HEK293T (cell line): ENCODE results near the gene KYNU.

ENCODE experiments used
- CTCF ChIA-PET: fragments of 350-600 bp; formaldehyde crosslinking; extraction: SDS; loops from one replicate; lab custom pipeline; 2021; ENCODE audit warnings: antibody characterized with exemption, inconsistent platforms; lab: Yijun Ruan, JAX
- POLR2A ChIA-PET: fragments of 350-600 bp; formaldehyde crosslinking; extraction: SDS; loops from one replicate; lab custom pipeline; 2020; ENCODE audit warnings: antibody characterized with exemption, inconsistent platforms; lab: Yijun Ruan, JAX
- DNase-seq: peaks from one replicate; pipeline ENCODE4 v3.0.0; 2012; ENCODE audit warnings: mixed read lengths; ENCODE audit errors: extremely low spot score
- ARNT ChIP-seq: fragments of 450-650 bp; IDR thresholded peaks from 2 replicates; pipeline ENCODE4 v1.6.1; 2017; ENCODE audit warnings: mild to moderate bottlenecking
- BHLHE40 ChIP-seq: fragments of 450-650 bp; IDR thresholded peaks from 2 replicates; pipeline ENCODE4 v1.6.1; 2016; ENCODE audit warnings: mild to moderate bottlenecking, moderate library complexity, borderline replicate concordance
- CTBP1 ChIP-seq: fragments of 450-650 bp; IDR thresholded peaks from 2 replicates; pipeline ENCODE4 v1.6.1; 2016; ENCODE audit warnings: borderline replicate concordance
- ELF4 ChIP-seq: fragments of 450-650 bp; IDR thresholded peaks from 2 replicates; pipeline ENCODE4 v1.6.1; 2017; ENCODE audit warnings: antibody characterized with exemption
- FOXA1 ChIP-seq: fragments of 450-650 bp; IDR thresholded peaks from 2 replicates; pipeline ENCODE4 v1.6.1; 2016; ENCODE audit warnings: mild to moderate bottlenecking
- FOXK2 ChIP-seq: fragments of 450-650 bp; IDR thresholded peaks from 2 replicates; pipeline ENCODE4 v1.6.1; 2016; ENCODE audit warnings: mild to moderate bottlenecking
- FOXM1 ChIP-seq: fragments of 450-650 bp; IDR thresholded peaks from 2 replicates; pipeline ENCODE4 v1.6.1; 2017; ENCODE audit warnings: mild to moderate bottlenecking, borderline replicate concordance
- HDGF ChIP-seq: fragments of 450-650 bp; IDR thresholded peaks from 2 replicates; pipeline ENCODE4 v1.6.1; 2017; ENCODE audit warnings: antibody characterized with exemption, borderline replicate concordance
- L3MBTL2 ChIP-seq: fragments of 450-650 bp; conservative IDR thresholded peaks from 2 replicates; pipeline ENCODE4 v1.6.1; 2016; ENCODE audit warnings: mild to moderate bottlenecking
- LEF1 ChIP-seq: fragments of 450-650 bp; IDR thresholded peaks from 2 replicates; pipeline ENCODE4 v1.6.1; 2017; ENCODE audit warnings: mild to moderate bottlenecking, borderline replicate concordance
- NFRKB ChIP-seq: fragments of 450-650 bp; IDR thresholded peaks from 2 replicates; pipeline ENCODE4 v1.6.1; 2016; ENCODE audit warnings: mild to moderate bottlenecking, moderate library complexity
- SP1 ChIP-seq: fragments of 450-650 bp; IDR thresholded peaks from 2 replicates; pipeline ENCODE4 v1.6.1; 2017
- SUZ12 ChIP-seq: fragments of 450-650 bp; IDR thresholded peaks from 2 replicates; pipeline ENCODE4 v1.6.1; 2016; ENCODE audit warnings: mild to moderate bottlenecking
- TARDBP ChIP-seq: fragments of 450-650 bp; IDR thresholded peaks from 2 replicates; pipeline ENCODE4 v1.6.1; 2016
- ZNF384 ChIP-seq: fragments of 450-650 bp; IDR thresholded peaks from 2 replicates; pipeline ENCODE4 v1.6.1; 2016
- TF ChIP-seq, protein P1 (sequence below): fragments of 450-650 bp; IDR thresholded peaks from 2 replicates; pipeline ENCODE4 v1.6.1; 2016

The KYNU gene

GRCh38 chr2:142920571-142920970 lies 43.1 kb downstream of the KYNU start:
- no peak for DNase-seq
- TF ChIP-seq BHLHE40 (no peak), ELF4 (no peak), SUZ12 (no peak), HDGF (no peak)
- ChIA-PET POLR2A (no interaction called here), CTCF (no interaction called here)

DNA sequence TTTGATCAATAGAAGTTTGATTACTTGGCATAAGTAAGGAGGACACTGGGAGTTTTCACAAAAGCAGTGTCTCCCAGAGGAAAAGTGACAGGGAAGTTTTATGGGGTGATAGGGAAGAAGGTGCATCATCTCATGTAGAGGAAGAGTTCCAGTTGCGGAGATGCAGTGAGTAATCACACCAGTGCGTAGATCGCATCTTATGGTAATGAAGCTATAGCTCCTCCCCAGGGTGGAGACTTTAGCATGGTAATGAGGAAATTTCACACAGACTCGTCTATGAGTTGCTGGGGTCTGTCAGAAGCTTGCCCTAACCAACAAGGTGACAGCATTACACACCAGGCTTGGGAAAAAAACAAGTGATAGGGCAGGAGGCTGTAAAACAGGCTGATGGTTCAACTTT lies 49.0 kb downstream of the KYNU start:
- no peak for DNase-seq
- TF ChIP-seq NFRKB: no peak
- no peak for TF ChIP-seq FOXM1
- no peak for TF ChIP-seq CTBP1
- no peak for TF ChIP-seq TARDBP
- TF ChIP-seq, protein P1, sequence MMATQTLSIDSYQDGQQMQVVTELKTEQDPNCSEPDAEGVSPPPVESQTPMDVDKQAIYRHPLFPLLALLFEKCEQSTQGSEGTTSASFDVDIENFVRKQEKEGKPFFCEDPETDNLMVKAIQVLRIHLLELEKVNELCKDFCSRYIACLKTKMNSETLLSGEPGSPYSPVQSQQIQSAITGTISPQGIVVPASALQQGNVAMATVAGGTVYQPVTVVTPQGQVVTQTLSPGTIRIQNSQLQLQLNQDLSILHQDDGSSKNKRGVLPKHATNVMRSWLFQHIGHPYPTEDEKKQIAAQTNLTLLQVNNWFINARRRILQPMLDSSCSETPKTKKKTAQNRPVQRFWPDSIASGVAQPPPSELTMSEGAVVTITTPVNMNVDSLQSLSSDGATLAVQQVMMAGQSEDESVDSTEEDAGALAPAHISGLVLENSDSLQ: no peak
- TF ChIP-seq FOXA1: no peak
- TF ChIP-seq HDGF: no peak
- no peak for TF ChIP-seq SP1
- no peak for TF ChIP-seq BHLHE40
- ChIA-PET POLR2A (no interaction called here), CTCF (no interaction called here)

GRCh38 chr2:142930835-142931398 lies 53.5 kb downstream of the KYNU start:
- DNase-seq: no peak
- TF ChIP-seq, protein P1: no peak
- ChIA-PET CTCF (no interaction called here), POLR2A (no interaction called here)

GRCh38 chr2:142933916-142934315 lies 56.5 kb downstream of the KYNU start:
- ChIA-PET POLR2A (no interaction called here), CTCF (no interaction called here)
- DNase-seq: no peak
- TF ChIP-seq L3MBTL2: no peak

DNA sequence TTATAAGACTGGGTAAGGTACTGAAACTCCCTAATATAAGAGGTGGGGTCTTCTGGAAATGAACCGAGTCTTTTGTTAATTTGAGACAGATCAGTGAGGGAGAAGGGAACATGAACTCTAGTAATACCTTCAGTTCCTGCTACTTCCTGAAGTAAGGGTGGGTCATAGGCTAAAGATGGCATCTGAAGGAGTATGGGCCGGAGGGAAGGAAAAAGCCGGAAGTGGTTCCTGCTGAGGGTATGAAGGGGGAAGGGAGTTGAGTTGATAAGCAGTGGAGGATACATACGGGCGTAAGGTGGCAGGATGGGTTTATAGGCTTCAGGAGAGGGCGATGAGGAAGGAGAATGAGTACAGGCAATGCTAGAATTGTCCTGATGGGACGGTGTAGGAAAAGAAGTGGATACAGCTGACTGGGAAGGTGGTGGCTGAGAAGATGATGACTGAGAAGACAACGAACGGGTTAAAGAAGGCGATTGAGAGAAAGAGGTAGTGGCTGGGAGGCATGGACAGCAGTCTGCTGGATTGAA lies 58.2 kb downstream of the KYNU start:
- ChIA-PET CTCF (no interaction called here), POLR2A (no interaction called here)
- no peak for DNase-seq
- TF ChIP-seq TARDBP: no peak
- no peak for TF ChIP-seq FOXK2
- TF ChIP-seq ARNT: no peak
- no peak for TF ChIP-seq ELF4
- TF ChIP-seq SP1: no peak
- TF ChIP-seq BHLHE40: no peak
- TF ChIP-seq FOXA1: no peak

DNA sequence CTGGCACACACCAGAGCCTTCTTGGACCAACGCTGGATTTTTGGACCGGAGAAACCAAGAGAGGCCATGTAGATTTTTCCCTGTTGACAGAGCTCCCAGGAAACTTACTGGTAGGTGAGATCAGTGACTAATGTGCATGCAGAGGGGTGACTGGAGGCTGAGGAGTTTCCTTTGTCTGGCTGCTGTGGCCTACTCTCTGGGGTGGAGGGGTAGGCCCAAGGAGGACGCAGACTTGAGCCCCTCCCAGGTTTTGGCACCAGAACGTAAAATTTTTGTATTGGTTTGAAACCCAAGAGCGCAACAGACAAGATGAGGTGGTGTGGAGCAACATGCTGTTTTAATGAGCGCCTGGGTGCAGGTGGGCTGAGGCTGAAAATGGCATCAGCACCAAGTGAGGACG lies 59.2 kb downstream of the KYNU start:
- POLR2A ChIA-PET: no interaction called here
- DNase-seq: no peak
- TF ChIP-seq SUZ12 (no peak), ELF4 (no peak), ZNF384 (no peak), FOXK2 (no peak)
- CTCF ChIA-PET: no interaction called here

- ChIA-PET CTCF (no interaction called here), POLR2A (no interaction called here)
- DNase-seq: no peak
- TF ChIP-seq ARNT: no peak
- no peak for TF ChIP-seq TARDBP
- no peak for TF ChIP-seq FOXM1
- no peak for TF ChIP-seq LEF1
- TF ChIP-seq FOXK2: no peak
- TF ChIP-seq L3MBTL2: peak; percentile 60; the same call in 1 of the 2 replicates
- TF ChIP-seq, protein P1: no peak
- TF ChIP-seq SUZ12: no peak
- TF ChIP-seq ZNF384: 0 out of 2 replicates have a peak, but pooled peaks have one; percentile 32
- TF ChIP-seq CTBP1: no peak
- TF ChIP-seq SP1: no peak
- no peak for TF ChIP-seq NFRKB
- no peak for TF ChIP-seq FOXA1
Observed at GRCh38 chr2:142937347-142937746, 59.9 kb downstream of the KYNU start.

DNA sequence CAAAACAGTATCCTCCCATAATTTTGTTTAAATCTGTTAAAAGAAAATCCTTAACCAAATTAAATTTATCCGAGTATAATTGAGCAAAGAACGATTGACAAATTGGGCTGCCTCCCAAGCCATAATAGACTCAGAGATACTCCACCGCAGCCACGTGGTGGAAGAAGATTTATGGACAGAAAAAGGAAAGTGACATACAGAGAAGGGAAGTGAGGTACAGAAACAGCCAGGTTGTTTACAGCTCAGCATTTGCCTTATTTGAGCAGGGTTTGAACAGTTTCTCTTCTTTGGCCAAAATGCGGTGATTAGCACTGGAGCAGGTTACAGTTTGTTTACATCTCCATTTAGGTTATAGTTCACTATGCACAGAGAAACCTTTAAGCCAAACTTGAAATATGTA lies 60.8 kb downstream of the KYNU start:
- no peak for DNase-seq
- TF ChIP-seq BHLHE40 (no peak), NFRKB (no peak), L3MBTL2 (0 out of 2 replicates have a peak, but pooled peaks have one; percentile 41), CTBP1 (no peak), ZNF384 (no peak), TARDBP (no peak), FOXK2 (no peak), FOXA1 (no peak), SP1 (no peak)
- TF ChIP-seq, protein P1: peak; percentile 93
- ChIA-PET CTCF (no interaction called here), POLR2A (no interaction called here)
